G401 (cell line): ENCODE data around the gene SLC16A5. TPM values are rescaled to one million over a fixed set of nuclear protein-coding genes. Genes with fewer than 3 reads are reported as not detected.
"Not testable (repeated sequence)": the region's sequence is repeated elsewhere in the genome, so short reads cannot be mapped to it uniquely, and the experiment has no call there.

Experiments used
- DNase-seq: peaks from one replicate; pipeline ENCODE4 v3.0.0-alpha.2; 2015; ENCODE audit warnings: low spot score
- in situ Hi-C: cut with HindIII; loops from 2 replicates; pipeline ENCODE4 v1.10.0; 2016; ENCODE audit warnings: low sequenced_read_pairs, mixed read lengths
- total RNA-seq: library from RNA; depleted of rRNA; stranded (reverse); fragments of >200 nt; shearing (Covaris generic); gene quantifications from 2 replicates; pipeline ENCODE4 v1.2.3, GENCODE V29; 2014

Gene SLC16A5
- total RNA-seq, 1 experiment from 2014 or later, result 11.0 TPM

- DNase-seq, result no peak
- in situ Hi-C loops, result no loop called here
Observed at GRCh38 chr17:75063201-75063600, 24.6 kb upstream of the SLC16A5 start.

GRCh38 chr17:75063626-75064025 is 24.1 kb upstream of the SLC16A5 start:
- in situ Hi-C loops, result no loop called here
- DNase-seq, result no peak

- in situ Hi-C loops, result no loop called here
- DNase-seq, result no peak
Observed at GRCh38 chr17:75064040-75064439, 23.7 kb upstream of the SLC16A5 start.

GRCh38 chr17:75064460-75064859 is 23.3 kb upstream of the SLC16A5 start:
- no peak for DNase-seq
- in situ Hi-C loops, result no loop called here

- in situ Hi-C loops, result no loop called here
- DNase-seq, result no peak
Observed at GRCh38 chr17:75064867-75065561, 22.7 kb upstream of the SLC16A5 start.

GRCh38 chr17:75065562-75066151 is 22.1 kb upstream of the SLC16A5 start:
- DNase-seq, result no peak
- in situ Hi-C loops, result no loop called here

- in situ Hi-C loops, result no loop called here
- DNase-seq, result no peak
Observed at GRCh38 chr17:75067856-75068255, 19.9 kb upstream of the SLC16A5 start.

GRCh38 chr17:75068750-75069149 is 19.0 kb upstream of the SLC16A5 start:
- DNase-seq, result no peak
- in situ Hi-C loops, result no loop called here

GRCh38 chr17:75069783-75070182 is 18.0 kb upstream of the SLC16A5 start:
- in situ Hi-C loops, result no loop called here
- peak; percentile 54 for DNase-seq

GRCh38 chr17:75071478-75072271 is 16.1 kb upstream of the SLC16A5 start:
- DNase-seq, in situ Hi-C loops: not testable (repeated sequence)

- DNase-seq, in situ Hi-C loops: not testable (repeated sequence)
Observed at GRCh38 chr17:75072909-75073308, 14.8 kb upstream of the SLC16A5 start.

- in situ Hi-C loops, result no loop called here
- DNase-seq, result no peak
Observed at GRCh38 chr17:75073618-75074047, 14.1 kb upstream of the SLC16A5 start.

- in situ Hi-C loops, result no loop called here
- DNase-seq, result no peak
Observed at GRCh38 chr17:75074532-75074931, 13.2 kb upstream of the SLC16A5 start.

- no peak for DNase-seq
- in situ Hi-C loops, result no loop called here
Observed at GRCh38 chr17:75075597-75076336, 12.0 kb upstream of the SLC16A5 start.

- DNase-seq, result no peak
- in situ Hi-C loops, result no loop called here
Observed at GRCh38 chr17:75077072-75077495, 10.7 kb upstream of the SLC16A5 start.

- DNase-seq, result peak; percentile 76
- in situ Hi-C loops, result no loop called here
Observed at GRCh38 chr17:75077496-75078283, 10.1 kb upstream of the SLC16A5 start.

- DNase-seq, result no peak
- in situ Hi-C loops, result no loop called here
Observed at GRCh38 chr17:75078284-75079022, 9.3 kb upstream of the SLC16A5 start.

GRCh38 chr17:75079023-75079373 is 8.8 kb upstream of the SLC16A5 start:
- in situ Hi-C loops, result no loop called here
- DNase-seq, result no peak
